Neutrophil (primary cell): ENCODE results near the gene FBXW5.

Experiments
- H3K27ac ChIP-seq: fragments of 200-600 bp; sonication (generic); 2 replicates; pipeline ENCODE4 v1.5.1; 2016; ENCODE audit warnings: mild to moderate bottlenecking, moderate library complexity
- H3K27me3 ChIP-seq: fragments of 200-600 bp; sonication (generic); 2 replicates; pipeline ENCODE4 v1.6.0; 2016; ENCODE audit warnings: mild to moderate bottlenecking
- H3K36me3 ChIP-seq: fragments of 200-600 bp; sonication (generic); 2 replicates; pipeline ENCODE4 v1.5.1; 2017
- H3K4me1 ChIP-seq, 2 experiments: fragments of 200-600 bp in 1 of 2; sonication (generic) in 1 of 2; 1 replicate in 1 of 2; 2 replicates in 1 of 2; pipeline versions ENCODE4 v1.5.1 to v1.6.1; 2013 to 2016; ENCODE audit warnings: low read depth in 1 of 2, low read length in 1 of 2, mild to moderate bottlenecking in 1 of 2, moderate library complexity in 1 of 2; ENCODE audit not compliant: control insufficient read depth in 1 of 2, insufficient read depth in 1 of 2
- H3K4me3 ChIP-seq, 2 experiments: fragments of 200-600 bp in 1 of 2; sonication (generic) in 1 of 2; 1 replicate in 1 of 2; 2 replicates in 1 of 2; pipeline ENCODE4 v1.5.1; 2013 to 2016; ENCODE audit warnings: low read depth in 1 of 2, low read length in 1 of 2, mild to moderate bottlenecking in 1 of 2, moderate library complexity in 1 of 2
- H3K9me3 ChIP-seq: fragments of 200-600 bp; sonication (generic); 2 replicates; pipeline ENCODE4 v1.5.1; 2016
- CTCF ChIP-seq: fragments of 200-600 bp; sonication (generic); IDR thresholded peaks from 2 replicates; pipeline ENCODE4 v1.5.1; 2016; ENCODE audit warnings: antibody characterized with exemption

FBXW5 gene

GRCh38 chr9:136951541-136952320 lies 7.2 kb upstream of the FBXW5 start, which contains the start of gene LCN12:
TSS of gene LCN12 (plus strand) at chr9:136952273. CDS start at chr9:136952328, 55 bp downstream.
- TF ChIP-seq CTCF: no peak
- H3K9me3 ChIP-seq: no peaks in the 10 kb centered on the region
- no peaks in the 10 kb centered on the region for H3K36me3 ChIP-seq
- peaks cover 11 to 16% of the 10 kb centered on the region in 2 experiments for H3K4me1 ChIP-seq
- no peak within 1 kb of the TSS for H3K4me3 ChIP-seq
- no peak within 1 kb of the TSS for H3K27ac ChIP-seq
- no peaks in the 10 kb centered on the region for H3K27me3 ChIP-seq

- Histone ChIP-seq H3K4me3 (peak overlapping the region; percentile 69 to 93), H3K27ac (no peak overlapping the region), H3K36me3 (no peaks in the 10 kb centered on the region), H3K27me3 (no peaks in the 10 kb centered on the region), H3K4me1 (peaks cover 11 to 16% of the 10 kb centered on the region in 2 experiments), H3K9me3 (no peaks in the 10 kb centered on the region)
- TF ChIP-seq CTCF: no peak
These were observed 6.2 kb upstream of the FBXW5 start for GRCh38 chr9:136950656-136951276.

- no peaks in the 10 kb centered on the region for H3K9me3 ChIP-seq
- H3K4me1 ChIP-seq: peaks cover 12 to 18% of the 10 kb centered on the region in 2 experiments
- H3K27ac ChIP-seq: peak overlapping the region; percentile 59
- peak; percentile 55 for TF ChIP-seq CTCF
- no peaks in the 10 kb centered on the region for H3K27me3 ChIP-seq
- peak overlapping the region; percentile 69 to 93 for H3K4me3 ChIP-seq
- no peaks in the 10 kb centered on the region for H3K36me3 ChIP-seq
These were observed 5.5 kb upstream of the FBXW5 start for GRCh38 chr9:136949817-136950655.

GRCh38 chr9:136949239-136949816 lies 4.8 kb upstream of the FBXW5 start:
- no peaks in the 10 kb centered on the region for H3K27me3 ChIP-seq
- H3K9me3 ChIP-seq: no peaks in the 10 kb centered on the region
- H3K27ac ChIP-seq: peak overlapping the region; percentile 59
- H3K36me3 ChIP-seq: no peaks in the 10 kb centered on the region
- H3K4me1 ChIP-seq: peaks cover 15 to 22% of the 10 kb centered on the region in 2 experiments
- peak overlapping the region; percentile 69 to 93 for H3K4me3 ChIP-seq
- no peak for TF ChIP-seq CTCF

GRCh38 chr9:136947955-136948510 lies 3.5 kb upstream of the FBXW5 start:
- H3K4me1 ChIP-seq: peaks cover 25 to 31% of the 10 kb centered on the region in 2 experiments
- no peak overlapping the region for H3K27ac ChIP-seq

More at GRCh38 chr9:136947955-136948510, 3.5 kb upstream of the FBXW5 start:
- Histone ChIP-seq H3K4me3 (no peak overlapping the region), H3K9me3 (no peaks in the 10 kb centered on the region), H3K36me3 (peaks cover 3% of the 10 kb centered on the region), H3K27me3 (no peaks in the 10 kb centered on the region)
- no peak for TF ChIP-seq CTCF
